Fibroblast of skin of right quadriceps (primary cell): Measurements from ENCODE around the gene OPCML.
A peak's percentile ranks its signal among the peaks of the same experiment; 100 is the strongest.

Experiments
- DNase-seq: peaks from one replicate; pipeline ENCODE4 v3.0.0-alpha.2; 2013

Gene OPCML

GRCh38 chr11:132639403-132639802 lies 892.9 kb downstream of the OPCML start:
- DNase-seq: no peak

GRCh38 chr11:132638423-132638822 lies 893.9 kb downstream of the OPCML start:
- DNase-seq: no peak

GRCh38 chr11:132636523-132636922 lies 895.8 kb downstream of the OPCML start:
- DNase-seq: no peak

GRCh38 chr11:132632641-132633124 lies 899.6 kb downstream of the OPCML start:
- peak; percentile 100 for DNase-seq

- DNase-seq: peak; percentile 25
Observed at GRCh38 chr11:132631989-132632388, 900.3 kb downstream of the OPCML start.

GRCh38 chr11:132627981-132628380 lies 904.3 kb downstream of the OPCML start:
- DNase-seq: no peak

GRCh38 chr11:132626446-132626845 lies 905.9 kb downstream of the OPCML start:
- no peak for DNase-seq

- no peak for DNase-seq
Observed at GRCh38 chr11:132623511-132623910, 908.8 kb downstream of the OPCML start.

- no peak for DNase-seq
Observed at GRCh38 chr11:132621976-132622580, 910.2 kb downstream of the OPCML start.

- no peak for DNase-seq
Observed at GRCh38 chr11:132620423-132620822, 911.9 kb downstream of the OPCML start.

- DNase-seq: no peak
Observed at GRCh38 chr11:132610791-132611190, 921.5 kb downstream of the OPCML start.

GRCh38 chr11:132610216-132610615 lies 922.1 kb downstream of the OPCML start:
- DNase-seq: peak; percentile 78

GRCh38 chr11:132607575-132607974 lies 924.7 kb downstream of the OPCML start:
- no peak for DNase-seq

GRCh38 chr11:132605825-132606570 lies 926.3 kb downstream of the OPCML start:
- DNase-seq: peak; percentile 30

- DNase-seq: peak; percentile 89
Observed at GRCh38 chr11:132604431-132604830, 927.9 kb downstream of the OPCML start.

GRCh38 chr11:132601875-132602274 lies 930.4 kb downstream of the OPCML start:
- no peak for DNase-seq

- peak; percentile 45 for DNase-seq
Observed at GRCh38 chr11:132595711-132596134, 936.6 kb downstream of the OPCML start.

GRCh38 chr11:132595246-132595645 lies 937.1 kb downstream of the OPCML start:
- no peak for DNase-seq

- DNase-seq: no peak
Observed at GRCh38 chr11:132590986-132591385, 941.3 kb downstream of the OPCML start.

- DNase-seq: no peak
Observed at GRCh38 chr11:132590554-132590953, 941.7 kb downstream of the OPCML start.

GRCh38 chr11:132589791-132590190 lies 942.5 kb downstream of the OPCML start:
- no peak for DNase-seq

GRCh38 chr11:132588366-132588765 lies 943.9 kb downstream of the OPCML start:
- DNase-seq: peak; percentile 39

- no peak for DNase-seq
Observed at GRCh38 chr11:132587716-132588115, 944.6 kb downstream of the OPCML start.

- DNase-seq: no peak
Observed at GRCh38 chr11:132586801-132587200, 945.5 kb downstream of the OPCML start.
